Stomach (tissue), 4 donors: ENCODE measurements around the gene LAMC1.

Experiments
- CTCF ChIP-seq, 7 experiments: fragments of 450-650 bp in 4 of 7; fragments of 200-600 bp in 3 of 7; sonication (generic) in 3 of 7; IDR thresholded peaks; one replicate each; pipeline ENCODE4 v1.5.1; 2016 to 2019; ENCODE audit warnings: antibody characterized with exemption in 7 of 7, control low read depth in 2 of 7, mild to moderate bottlenecking in 1 of 7
- POLR2A ChIP-seq, 4 donors: fragments of 450-650 bp; IDR thresholded peaks; one replicate each; pipeline ENCODE4 v1.6.1; 2016; ENCODE audit warnings: antibody characterized with exemption in 4 of 4, control low read depth in 2 of 4, mild to moderate bottlenecking in 1 of 4, moderate library complexity in 1 of 4
- POLR2AphosphoS5 ChIP-seq, 3 donors: sonication (generic); formaldehyde crosslinking; IDR thresholded peaks; one replicate each; pipeline ENCODE4 v1.6.1; 2016; ENCODE audit warnings: antibody characterized with exemption in 3 of 3

GRCh38 chr1:183002797-183003196 lies 20.4 kb upstream of the LAMC1 start:
- no peak for TF ChIP-seq POLR2A (IDR thresholded peaks at IDR 0.05)
- TF ChIP-seq POLR2AphosphoS5 (IDR thresholded peaks at IDR 0.05) = no peak
- TF ChIP-seq CTCF (IDR thresholded peaks at IDR 0.05) = no peak
